Measurements from ENCODE around the gene GLT8D1. TPM values are rescaled to one million over a fixed set of nuclear protein-coding genes. Genes with fewer than 3 reads are reported as not detected.
A peak's percentile ranks its signal among the peaks of the same experiment; 100 is the strongest.
"Not testable (repeated sequence)": the region's sequence is repeated elsewhere in the genome, so short reads cannot be mapped to it uniquely, and the experiment has no call there.

Gene GLT8D1
- total and polyA plus RNA-seq, 7 donors = 12.0 to 40.1 (median 20.2) TPM

DNA sequence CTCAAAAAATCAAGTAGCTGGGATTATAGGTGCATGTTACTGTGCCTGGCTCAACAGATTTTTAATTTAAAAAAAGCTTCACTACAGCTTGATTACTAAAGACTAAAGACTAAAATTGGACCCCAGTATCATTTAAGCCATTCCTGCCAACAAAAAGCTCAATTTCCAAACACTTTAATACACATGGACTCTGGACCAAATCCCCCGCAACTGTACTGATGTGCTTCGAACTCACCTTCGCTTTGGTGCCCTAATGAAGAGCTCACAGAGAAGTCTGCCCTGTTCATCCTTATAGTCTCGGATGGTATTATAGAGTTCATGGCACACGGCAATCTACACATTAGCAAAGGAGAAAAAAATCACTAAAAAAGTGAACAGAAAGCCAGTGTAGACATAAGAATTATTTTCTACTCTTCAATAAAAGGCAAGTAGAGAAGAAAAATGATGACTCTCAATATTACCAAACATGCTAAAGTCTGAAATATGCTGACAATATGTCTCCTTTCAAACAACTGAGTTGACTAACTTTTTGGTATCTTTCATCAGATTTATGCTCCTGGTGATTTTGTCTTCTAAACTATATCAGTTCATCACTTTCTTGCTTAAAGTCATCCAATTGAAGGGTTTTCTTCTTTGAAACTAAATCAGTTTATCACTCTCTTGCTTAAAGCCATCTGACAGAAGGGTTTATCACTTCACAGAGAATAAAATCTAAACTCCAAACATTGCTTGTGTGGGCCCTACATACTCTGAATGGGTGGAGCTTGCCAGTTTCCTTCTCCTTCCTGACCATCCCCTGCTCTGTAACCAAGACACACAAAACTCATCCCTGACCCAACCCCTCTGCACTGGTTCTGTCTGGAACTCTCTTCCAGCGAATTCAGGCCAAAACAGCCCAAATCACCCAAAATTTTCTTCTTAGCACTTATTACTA lies 27.1 kb downstream of the GLT8D1 start:
- Histone ChIP-seq H3K4me1 (peaks cover 22% of the 10 kb centered on the region), H3K27ac (no peak overlapping the region), H3K9me3 (no peaks in the 10 kb centered on the region), H3K27me3 (ENCODE audit: insufficient read depth in 3 of 3, low read length in 2 of 3) (no peaks in the 10 kb centered on the region), H3K4me3 (no peak overlapping the region), H3K36me3 (ENCODE audit: insufficient read depth in 1 of 2, low read depth in 1 of 2) (peaks cover 18 to 77% of the 10 kb centered on the region in 2 donors)
- WGBS, 3 donors = 96 to 97% (median 97%) methylated on average over 6 of the region's 6 CpGs
- intact Hi-C loops (cut with DNase I) = loop anchor here in 1 of 2 donors (10.0 kb wide), 1 partner anchor 194 kb away; no protein-coding TSS in a partner anchor
- TF ChIP-seq, protein P1, sequence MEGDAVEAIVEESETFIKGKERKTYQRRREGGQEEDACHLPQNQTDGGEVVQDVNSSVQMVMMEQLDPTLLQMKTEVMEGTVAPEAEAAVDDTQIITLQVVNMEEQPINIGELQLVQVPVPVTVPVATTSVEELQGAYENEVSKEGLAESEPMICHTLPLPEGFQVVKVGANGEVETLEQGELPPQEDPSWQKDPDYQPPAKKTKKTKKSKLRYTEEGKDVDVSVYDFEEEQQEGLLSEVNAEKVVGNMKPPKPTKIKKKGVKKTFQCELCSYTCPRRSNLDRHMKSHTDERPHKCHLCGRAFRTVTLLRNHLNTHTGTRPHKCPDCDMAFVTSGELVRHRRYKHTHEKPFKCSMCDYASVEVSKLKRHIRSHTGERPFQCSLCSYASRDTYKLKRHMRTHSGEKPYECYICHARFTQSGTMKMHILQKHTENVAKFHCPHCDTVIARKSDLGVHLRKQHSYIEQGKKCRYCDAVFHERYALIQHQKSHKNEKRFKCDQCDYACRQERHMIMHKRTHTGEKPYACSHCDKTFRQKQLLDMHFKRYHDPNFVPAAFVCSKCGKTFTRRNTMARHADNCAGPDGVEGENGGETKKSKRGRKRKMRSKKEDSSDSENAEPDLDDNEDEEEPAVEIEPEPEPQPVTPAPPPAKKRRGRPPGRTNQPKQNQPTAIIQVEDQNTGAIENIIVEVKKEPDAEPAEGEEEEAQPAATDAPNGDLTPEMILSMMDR (IDR thresholded peaks at IDR 0.05) = no peak
- DNase-seq = no peak
- ATAC-seq = no peak

DNA sequence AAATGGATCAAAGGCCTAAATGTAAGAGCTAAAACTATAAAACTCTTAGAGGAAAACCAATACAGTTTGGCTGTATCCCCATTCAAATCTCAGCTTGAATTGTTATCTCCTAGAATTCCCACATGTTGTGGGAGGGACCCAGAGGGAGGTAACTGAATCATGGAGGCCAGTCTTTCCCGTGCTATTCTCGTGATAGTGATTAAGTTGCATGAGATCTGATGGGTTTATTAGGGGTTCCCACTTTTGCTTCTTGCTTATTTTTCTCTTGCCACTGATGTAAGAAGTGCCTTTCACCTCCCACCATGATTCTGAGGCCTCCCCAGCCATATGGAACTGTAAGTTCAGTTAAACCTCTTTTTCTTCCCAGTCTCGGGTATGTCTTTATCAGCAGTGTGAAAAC lies 29.4 kb downstream of the GLT8D1 start:
- not testable (repeated sequence) for H3K9me3 ChIP-seq; DNase-seq; H3K4me1 ChIP-seq; H3K4me3 ChIP-seq; ATAC-seq; H3K27ac ChIP-seq; H3K27me3 ChIP-seq (ENCODE audit: insufficient read depth in 3 of 3, low read length in 2 of 3)
- WGBS, 3 donors = 70 to 72% (median 71%) methylated on average over 3 of the region's 3 CpGs
- H3K36me3 ChIP-seq (ENCODE audit: insufficient read depth in 1 of 2, low read depth in 1 of 2) = peaks cover 22 to 91% of the 10 kb centered on the region in 2 donors
- intact Hi-C loops (cut with DNase I) = loop anchor here in 1 of 2 donors (10.0 kb wide), 1 partner anchor 191 kb away; no protein-coding TSS in a partner anchor

DNA sequence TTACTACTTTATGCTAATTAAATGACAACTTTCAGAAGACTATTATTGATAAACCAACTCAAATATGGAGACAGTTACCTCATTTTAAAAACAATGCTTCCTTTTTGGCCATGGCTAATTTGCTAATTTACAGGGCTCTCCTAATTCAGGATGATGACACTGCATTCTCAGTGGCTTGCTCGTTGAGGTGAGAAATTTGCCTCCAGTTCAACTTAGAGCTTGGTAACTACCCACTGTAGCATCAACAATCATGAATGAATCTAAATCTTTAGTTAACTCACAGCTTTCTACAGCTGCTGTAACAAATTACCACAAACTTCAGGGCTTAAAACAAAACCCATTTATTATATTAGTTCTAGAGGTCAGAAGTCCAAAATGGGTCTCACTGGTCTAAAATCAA lies 33.9 kb downstream of the GLT8D1 start:
- peak overlapping the region; percentile 57 for H3K27ac ChIP-seq
- peaks cover 7% of the 10 kb centered on the region for H3K4me1 ChIP-seq
- no peaks in the 10 kb centered on the region for H3K9me3 ChIP-seq
- DNase-seq (no peak), ATAC-seq (no peak)
- TF ChIP-seq, protein P1 (IDR thresholded peaks at IDR 0.05) = no peak
- intact Hi-C loops (cut with DNase I) = loop anchor here (2.0 to 10.0 kb wide), 2 partner anchors 63 to 187 kb away; no protein-coding TSS in a partner anchor
- no peaks in the 10 kb centered on the region for H3K27me3 ChIP-seq (ENCODE audit: insufficient read depth in 3 of 3, low read length in 2 of 3)
- peaks cover 14 to 97% of the 10 kb centered on the region in 2 donors for H3K36me3 ChIP-seq (ENCODE audit: insufficient read depth in 1 of 2, low read depth in 1 of 2)
- H3K4me3 ChIP-seq = no peak overlapping the region
- 35 to 61% (median 45%) methylated on average over 1 of the region's 1 CpG for WGBS, 3 donors

DNA sequence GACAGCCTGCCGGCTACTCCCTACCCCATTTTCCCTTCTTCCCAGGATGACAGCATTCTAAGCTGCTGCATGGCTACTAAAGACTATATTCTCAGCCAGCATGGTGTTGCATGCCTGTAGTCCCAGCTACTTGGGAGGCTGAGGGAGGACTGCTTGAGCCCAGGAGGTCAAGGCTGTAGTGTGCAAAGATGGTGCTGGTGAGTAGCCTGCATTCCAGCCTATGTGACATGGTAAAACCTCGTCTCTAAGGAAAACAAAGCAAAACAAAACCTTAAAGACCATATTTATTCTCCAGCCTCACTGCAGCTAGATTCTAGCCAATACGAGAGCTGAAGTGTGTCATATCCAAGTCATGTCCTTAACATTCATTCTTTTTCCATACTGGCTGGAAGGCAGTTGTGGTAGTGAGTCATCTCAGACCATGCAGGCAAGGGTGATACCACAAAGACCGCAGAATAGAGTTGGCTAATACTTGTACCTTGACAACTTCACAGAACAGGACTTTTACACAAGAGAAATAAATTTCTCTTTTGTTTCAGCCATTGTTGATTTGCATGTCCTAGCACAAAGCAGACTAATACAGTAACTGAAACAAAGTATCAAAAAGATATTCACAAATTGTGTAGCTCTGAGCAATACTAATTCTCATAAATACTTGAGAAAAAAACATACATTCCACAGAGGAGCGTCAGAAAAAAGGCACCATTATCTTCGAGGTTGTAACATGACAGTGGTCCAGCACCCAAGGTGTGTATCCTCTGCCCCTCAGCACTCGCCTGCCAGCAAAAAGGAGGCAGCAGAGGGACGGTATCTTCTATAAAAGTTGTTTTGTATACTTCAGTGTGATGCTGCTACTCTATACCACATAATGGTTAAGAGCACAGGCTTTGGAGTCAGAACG lies 34.7 kb downstream of the GLT8D1 start:
- Histone ChIP-seq H3K4me1 (peaks cover 7% of the 10 kb centered on the region), H3K36me3 (ENCODE audit: insufficient read depth in 1 of 2, low read depth in 1 of 2) (peaks cover 10 to 98% of the 10 kb centered on the region in 2 donors), H3K4me3 (no peak overlapping the region), H3K9me3 (no peaks in the 10 kb centered on the region), H3K27ac (peak overlapping the region; percentile 57), H3K27me3 (ENCODE audit: insufficient read depth in 3 of 3, low read length in 2 of 3) (no peaks in the 10 kb centered on the region)
- intact Hi-C loops (cut with DNase I) = loop anchor here (2.0 to 10.0 kb wide), 2 partner anchors 64 to 186 kb away; no protein-coding TSS in a partner anchor
- WGBS, 3 donors = 77 to 81% (median 77%) methylated on average over 9 of the region's 9 CpGs
- ATAC-seq (peak; percentile 88 to 99 (median 96)), DNase-seq (no peak)
- TF ChIP-seq, protein P1 (IDR thresholded peaks at IDR 0.05) = no peak
